Caco-2 (cell line): ENCODE data around the gene PTH1R. TPM values are rescaled to one million over a fixed set of nuclear protein-coding genes. Genes with fewer than 3 reads are reported as not detected.

Source experiments
- BruUV-seq: library from RNA; stranded (reverse); fragments of 400-500 nt; replicated peaks from 2 replicates; lab custom pipeline; 2021; lab: Mats Ljungman, UMichigan
- CTCF ChIA-PET: fragments of 300-600 bp; sonication (Branson Sonifier 250); formaldehyde crosslinking; loops from one replicate; lab custom pipeline; 2022; ENCODE audit warnings: antibody characterized with exemption; lab: Charles Lee
- POLR2A ChIA-PET: fragments of 300-600 bp; sonication (Branson Sonifier 250); formaldehyde crosslinking; loops from one replicate; lab custom pipeline; 2022; ENCODE audit warnings: antibody characterized with exemption; lab: Charles Lee
- DNase-seq, 2 experiments: peaks; one replicate each; pipeline versions ENCODE4 v3.0.0 to v3.0.0-alpha.2; 2020 to 2022
- H3K27me3 ChIP-seq: replicated peaks from 2 replicates; pipeline ENCODE4 v1.6.0; 2011; ENCODE audit warnings: low read length; ENCODE audit not compliant: control insufficient read depth, insufficient read depth
- H3K36me3 ChIP-seq: 2 replicates; pipeline ENCODE4 v1.5.1; 2011; ENCODE audit warnings: low read length; ENCODE audit not compliant: control insufficient read depth, insufficient read depth
- H3K4me1 ChIP-seq: fragments of 250-450 bp; sonication (Bioruptor Pico); 2 replicates; pipeline ENCODE4 v1.5.1; 2020; ENCODE audit warnings: mild to moderate bottlenecking
- H3K4me3 ChIP-seq: 2 replicates; pipeline ENCODE4 v1.5.1; 2011; ENCODE audit warnings: low read depth, mild to moderate bottlenecking, control low read depth, low read length
- H3K9me3 ChIP-seq: fragments of 250-450 bp; sonication (Bioruptor Pico); 2 replicates; pipeline ENCODE4 v1.5.1; 2020; ENCODE audit warnings: mild to moderate bottlenecking, moderate library complexity
- H3K27ac Mint-ChIP-seq: one replicate; pipeline ENCODE4 v1.8.0; 2022; ENCODE audit warnings: mixed read lengths; ENCODE audit not compliant: unreplicated experiment
- H3K27me3 Mint-ChIP-seq: one replicate; pipeline ENCODE4 v1.8.0; 2022; ENCODE audit warnings: mixed read lengths; ENCODE audit not compliant: insufficient read depth, unreplicated experiment
- H3K36me3 Mint-ChIP-seq: one replicate; pipeline ENCODE4 v1.8.0; 2022; ENCODE audit warnings: mild to moderate bottlenecking, mixed read lengths; ENCODE audit not compliant: insufficient read depth, unreplicated experiment
- H3K4me1 Mint-ChIP-seq: one replicate; pipeline ENCODE4 v1.8.0; 2022; ENCODE audit warnings: low read depth, mixed read lengths; ENCODE audit not compliant: unreplicated experiment
- H3K4me3 Mint-ChIP-seq: one replicate; pipeline ENCODE4 v1.8.0; 2022; ENCODE audit warnings: mild to moderate bottlenecking, moderate library complexity, mixed read lengths; ENCODE audit not compliant: unreplicated experiment
- H3K9me3 Mint-ChIP-seq: one replicate; pipeline ENCODE4 v1.8.0; 2022; ENCODE audit warnings: mixed read lengths; ENCODE audit not compliant: unreplicated experiment
- CTCF ChIP-seq, 2 experiments: fragments of 200-600 bp in 1 of 2; IDR thresholded peaks; 1 replicate in 1 of 2; 2 replicates in 1 of 2; pipeline versions ENCODE4 v1.5.1 to v1.8.0; 2011 to 2022; ENCODE audit warnings: antibody characterized with exemption in 1 of 2, control low read depth in 1 of 2, inconsistent platforms in 1 of 2, low read depth in 1 of 2, low read length in 1 of 2, mild to moderate bottlenecking in 1 of 2, moderate library complexity in 1 of 2; ENCODE audit not compliant: insufficient read depth in 1 of 2, severe bottlenecking in 1 of 2, unreplicated experiment in 1 of 2
- intact Hi-C: fragments of 100-400 bp; cut with micrococcal nuclease; formaldehyde crosslinking; loops from one replicate; pipeline ENCODE4 v1.10.0; 2022; ENCODE audit not compliant: unreplicated experiment
- total RNA-seq: library from RNA; stranded (reverse); gene quantifications from 2 replicates; pipeline ENCODE4 v1.2.3, GENCODE V29; 2022

Gene PTH1R
- total RNA-seq, 1 experiment from 2014 or later, result 5.1 TPM

- CTCF ChIA-PET, result no interaction called here
- Mint-ChIP-seq H3K27ac (no peak overlapping the region), H3K36me3 (no peaks in the 10 kb centered on the region), H3K27me3 (no peaks in the 10 kb centered on the region), H3K9me3 (peaks cover 36% of the 10 kb centered on the region), H3K4me1 (peaks cover 8% of the 10 kb centered on the region), H3K4me3 (no peak overlapping the region)
- H3K36me3 ChIP-seq, result no peaks in the 10 kb centered on the region
- DNase-seq, result no peak
- BruUV-seq, result no TSS peak
- H3K4me3 ChIP-seq, result no peak overlapping the region
- intact Hi-C loops, result no loop called here
- no peak for TF ChIP-seq CTCF (IDR thresholded peaks at IDR 0.05; ENCODE audit: insufficient read depth in 1 of 2, low read depth in 1 of 2, low read length in 1 of 2, severe bottlenecking in 1 of 2, unreplicated experiment in 1 of 2)
- H3K27me3 ChIP-seq, result no peaks in the 10 kb centered on the region
- peaks cover 5% of the 10 kb centered on the region; the same call in 1 of the 2 replicates for H3K4me1 ChIP-seq
- POLR2A ChIA-PET, result no interaction called here
- H3K9me3 ChIP-seq, result peaks cover 9% of the 10 kb centered on the region
Measured at GRCh38 chr3:46835054-46835453, 42.5 kb upstream of the PTH1R start.

- no peak overlapping the region for H3K4me3 Mint-ChIP-seq
- peaks cover 41% of the 10 kb centered on the region for H3K9me3 Mint-ChIP-seq
- ChIA-PET POLR2A (no interaction called here), CTCF (no interaction called here)
- Histone ChIP-seq H3K27me3 (no peaks in the 10 kb centered on the region), H3K4me1 (peaks cover 5% of the 10 kb centered on the region; the same call in 1 of the 2 replicates), H3K9me3 (peaks cover 11% of the 10 kb centered on the region), H3K36me3 (no peaks in the 10 kb centered on the region), H3K4me3 (no peak overlapping the region)
- no peaks in the 10 kb centered on the region for H3K27me3 Mint-ChIP-seq
- TF ChIP-seq CTCF (IDR thresholded peaks at IDR 0.05; ENCODE audit: insufficient read depth in 1 of 2, low read depth in 1 of 2, low read length in 1 of 2, severe bottlenecking in 1 of 2, unreplicated experiment in 1 of 2), result no peak
- H3K27ac Mint-ChIP-seq, result no peak overlapping the region
- no peaks in the 10 kb centered on the region for H3K36me3 Mint-ChIP-seq
- intact Hi-C loops, result no loop called here
- no peak for DNase-seq
- H3K4me1 Mint-ChIP-seq, result peaks cover 8% of the 10 kb centered on the region
- BruUV-seq, result no TSS peak
Measured at GRCh38 chr3:46835491-46835890, 42.0 kb upstream of the PTH1R start.

GRCh38 chr3:46838301-46838700 is 39.2 kb upstream of the PTH1R start:
- Mint-ChIP-seq H3K9me3 (peaks cover 55% of the 10 kb centered on the region), H3K36me3 (no peaks in the 10 kb centered on the region), H3K4me1 (peaks cover 8% of the 10 kb centered on the region), H3K4me3 (no peak overlapping the region), H3K27ac (no peak overlapping the region), H3K27me3 (peaks cover 3% of the 10 kb centered on the region)
- no peaks in the 10 kb centered on the region for H3K36me3 ChIP-seq
- POLR2A ChIA-PET, result no interaction called here
- TF ChIP-seq CTCF (IDR thresholded peaks at IDR 0.05; ENCODE audit: insufficient read depth in 1 of 2, low read depth in 1 of 2, low read length in 1 of 2, severe bottlenecking in 1 of 2, unreplicated experiment in 1 of 2), result no peak
- no TSS peak for BruUV-seq
- CTCF ChIA-PET, result no interaction called here
- intact Hi-C loops, result no loop called here
- no peak for DNase-seq
- no peak overlapping the region for H3K4me3 ChIP-seq
- peaks cover 28% of the 10 kb centered on the region for H3K9me3 ChIP-seq
- no peaks in the 10 kb centered on the region for H3K27me3 ChIP-seq
- peaks cover 5% of the 10 kb centered on the region; the same call in 1 of the 2 replicates for H3K4me1 ChIP-seq
